ENCODE data around the gene VDR. TPM values are rescaled to one million over a fixed set of nuclear protein-coding genes. Genes with fewer than 3 reads are reported as not detected.

Gene VDR
- total and polyA plus RNA-seq, 2 experiments from 2014 or later: 3.2 to 4.9 TPM

DNA sequence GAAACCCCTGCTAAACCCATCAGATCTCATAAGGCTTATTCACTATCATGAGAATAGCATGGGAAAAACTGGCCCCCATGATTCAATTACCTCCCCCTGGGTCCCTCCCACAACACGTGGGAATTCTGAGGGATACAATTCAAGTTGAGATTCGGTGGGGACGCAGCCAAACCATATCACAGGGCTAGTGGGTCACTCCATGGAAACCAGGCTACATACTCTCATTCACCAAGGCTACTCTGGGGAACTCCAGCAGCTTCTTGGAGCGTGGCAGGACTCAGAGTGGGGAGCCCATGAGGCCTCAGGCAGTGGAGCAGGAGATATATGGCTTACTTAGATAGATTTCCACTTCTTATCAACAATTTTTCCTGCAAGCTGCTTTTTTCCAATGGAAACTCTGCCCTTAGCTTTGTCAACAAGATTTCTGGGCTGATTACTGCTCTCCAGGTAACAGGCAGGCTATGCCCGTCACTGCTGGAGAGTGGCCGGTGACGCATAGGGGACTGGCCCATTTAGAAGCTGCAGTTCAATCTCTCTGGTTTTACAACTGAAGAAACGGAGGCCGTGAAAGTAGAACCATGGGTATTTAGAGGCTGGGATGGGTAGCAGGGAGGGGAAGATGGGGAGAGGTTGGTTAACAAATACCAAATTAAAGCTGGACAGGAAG, 16.5 kb downstream of the VDR start:
- Histone ChIP-seq H3K4me1 (ENCODE audit: insufficient read depth) (peaks cover 3% of the 10 kb centered on the region), H4K20me1 (ENCODE audit: insufficient read depth, poor library complexity, severe bottlenecking) (no peaks in the 10 kb centered on the region), H3K4me3 (no peak overlapping the region), H3K9me3 (ENCODE audit: low read depth) (no peaks in the 10 kb centered on the region), H3K4me2 (no peak overlapping the region), H3K27me3 (no peaks in the 10 kb centered on the region), H3K27ac (peak overlapping the region; percentile 66), H2AFZ (no peak overlapping the region), H3K9me2 (replicated peaks; ENCODE audit: insufficient read depth) (no peaks in the 10 kb centered on the region), H3K79me2 (no peaks in the 10 kb centered on the region), H3K36me3 (replicated peaks; ENCODE audit: insufficient read depth, low read depth) (no peaks in the 10 kb centered on the region)
- peak; percentile 58 for DNase-seq (ENCODE audit: low spot score)
- TF ChIP-seq, protein P1, sequence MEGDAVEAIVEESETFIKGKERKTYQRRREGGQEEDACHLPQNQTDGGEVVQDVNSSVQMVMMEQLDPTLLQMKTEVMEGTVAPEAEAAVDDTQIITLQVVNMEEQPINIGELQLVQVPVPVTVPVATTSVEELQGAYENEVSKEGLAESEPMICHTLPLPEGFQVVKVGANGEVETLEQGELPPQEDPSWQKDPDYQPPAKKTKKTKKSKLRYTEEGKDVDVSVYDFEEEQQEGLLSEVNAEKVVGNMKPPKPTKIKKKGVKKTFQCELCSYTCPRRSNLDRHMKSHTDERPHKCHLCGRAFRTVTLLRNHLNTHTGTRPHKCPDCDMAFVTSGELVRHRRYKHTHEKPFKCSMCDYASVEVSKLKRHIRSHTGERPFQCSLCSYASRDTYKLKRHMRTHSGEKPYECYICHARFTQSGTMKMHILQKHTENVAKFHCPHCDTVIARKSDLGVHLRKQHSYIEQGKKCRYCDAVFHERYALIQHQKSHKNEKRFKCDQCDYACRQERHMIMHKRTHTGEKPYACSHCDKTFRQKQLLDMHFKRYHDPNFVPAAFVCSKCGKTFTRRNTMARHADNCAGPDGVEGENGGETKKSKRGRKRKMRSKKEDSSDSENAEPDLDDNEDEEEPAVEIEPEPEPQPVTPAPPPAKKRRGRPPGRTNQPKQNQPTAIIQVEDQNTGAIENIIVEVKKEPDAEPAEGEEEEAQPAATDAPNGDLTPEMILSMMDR (IDR thresholded peaks at IDR 0.05; ENCODE audit: poor library complexity): no peak
- TF ChIP-seq EZH2phosphoT487 (IDR thresholded peaks at IDR 0.05; ENCODE audit: low read depth, severe bottlenecking, unreplicated experiment): no peak
- no peak for TF ChIP-seq EZH2 (IDR thresholded peaks at IDR 0.05; ENCODE audit: borderline replicate concordance)
- 84% methylated on average over 9 of the region's 9 CpGs for WGBS (ENCODE audit: low lambda C conversion rate, missing lambda C conversion rate)

DNA sequence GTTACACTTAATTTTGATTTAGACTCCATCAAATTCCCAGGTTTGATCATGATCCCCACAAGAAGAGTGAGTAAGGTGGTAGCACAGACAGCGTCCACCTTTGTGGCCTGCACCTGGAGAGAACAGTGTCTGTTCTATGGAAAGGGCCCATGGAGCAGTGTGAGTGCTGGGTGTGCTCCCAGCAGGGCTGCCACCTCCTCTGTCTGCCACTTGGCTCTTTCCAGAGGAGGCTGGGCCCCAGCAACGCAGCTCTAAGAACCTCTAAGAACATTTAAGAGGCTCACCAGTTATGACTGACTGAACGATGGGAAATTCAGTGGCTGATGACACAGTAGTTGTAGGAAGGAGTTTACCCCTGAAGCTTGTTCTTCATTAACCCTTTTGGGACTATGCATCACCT, 17.3 kb downstream of the VDR start:
- Histone ChIP-seq H4K20me1 (ENCODE audit: insufficient read depth, poor library complexity, severe bottlenecking) (no peaks in the 10 kb centered on the region), H3K4me2 (no peak overlapping the region), H3K79me2 (no peaks in the 10 kb centered on the region), H3K36me3 (replicated peaks; ENCODE audit: insufficient read depth, low read depth) (no peaks in the 10 kb centered on the region), H3K27me3 (no peaks in the 10 kb centered on the region), H3K27ac (no peak overlapping the region), H3K9me2 (replicated peaks; ENCODE audit: insufficient read depth) (no peaks in the 10 kb centered on the region), H2AFZ (no peak overlapping the region), H3K4me1 (ENCODE audit: insufficient read depth) (peaks cover 3% of the 10 kb centered on the region), H3K4me3 (no peak overlapping the region), H3K9me3 (ENCODE audit: low read depth) (no peaks in the 10 kb centered on the region)
- no peak for DNase-seq (ENCODE audit: low spot score)
- TF ChIP-seq, protein P1 (IDR thresholded peaks at IDR 0.05; ENCODE audit: poor library complexity): no peak
- TF ChIP-seq EZH2 (IDR thresholded peaks at IDR 0.05; ENCODE audit: borderline replicate concordance) (no peak), EZH2phosphoT487 (IDR thresholded peaks at IDR 0.05; ENCODE audit: low read depth, severe bottlenecking, unreplicated experiment) (no peak)
- 89% methylated on average over 3 of the region's 3 CpGs for WGBS (ENCODE audit: low lambda C conversion rate, missing lambda C conversion rate)

DNA sequence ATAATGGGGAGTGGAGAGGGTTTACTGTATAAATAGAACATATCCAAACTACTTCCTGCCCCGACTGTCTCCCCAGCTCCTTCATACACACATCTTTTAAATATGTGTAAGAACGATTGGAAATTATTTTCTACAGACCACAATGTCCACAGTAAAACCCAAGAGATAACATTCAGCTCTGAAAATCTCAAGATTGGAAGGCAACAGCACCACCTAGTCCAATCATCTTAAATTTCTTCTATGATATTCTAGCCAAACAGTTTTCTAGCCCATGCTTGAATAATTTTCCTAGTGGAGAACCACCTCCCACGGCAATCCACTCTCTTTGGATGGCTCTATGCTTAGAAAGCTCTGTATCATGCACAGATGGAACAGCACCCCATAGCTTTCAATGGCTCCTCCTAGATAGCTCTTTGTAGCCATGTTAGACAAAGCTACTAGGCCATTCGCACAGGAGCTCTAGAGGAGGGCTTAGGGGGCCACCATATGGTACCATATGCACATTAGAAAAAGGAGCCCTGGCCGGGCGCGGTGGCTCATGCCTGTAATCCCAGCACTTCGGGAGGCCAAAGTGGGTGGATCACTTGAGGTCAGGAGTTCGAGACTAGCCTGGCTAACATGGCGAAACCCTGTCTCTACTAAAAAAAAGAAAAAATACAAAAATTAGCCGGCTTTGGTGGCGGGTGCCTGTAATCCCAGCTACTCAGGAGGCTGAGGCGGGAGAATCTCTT, 18.1 kb downstream of the VDR start:
- Histone ChIP-seq H3K4me3 (no peak overlapping the region), H3K27ac (no peak overlapping the region), H3K4me2 (no peak overlapping the region), H3K9me2 (replicated peaks; ENCODE audit: insufficient read depth) (no peaks in the 10 kb centered on the region), H3K27me3 (no peaks in the 10 kb centered on the region), H2AFZ (no peak overlapping the region), H4K20me1 (ENCODE audit: insufficient read depth, poor library complexity, severe bottlenecking) (no peaks in the 10 kb centered on the region), H3K36me3 (replicated peaks; ENCODE audit: insufficient read depth, low read depth) (no peaks in the 10 kb centered on the region), H3K9me3 (ENCODE audit: low read depth) (no peaks in the 10 kb centered on the region), H3K79me2 (no peaks in the 10 kb centered on the region), H3K4me1 (ENCODE audit: insufficient read depth) (peaks cover 3% of the 10 kb centered on the region)
- no peak for TF ChIP-seq EZH2phosphoT487 (IDR thresholded peaks at IDR 0.05; ENCODE audit: low read depth, severe bottlenecking, unreplicated experiment)
- TF ChIP-seq, protein P1 (IDR thresholded peaks at IDR 0.05; ENCODE audit: poor library complexity): no peak
- TF ChIP-seq EZH2 (IDR thresholded peaks at IDR 0.05; ENCODE audit: borderline replicate concordance): no peak
- 89% methylated on average over 13 of the region's 13 CpGs for WGBS (ENCODE audit: low lambda C conversion rate, missing lambda C conversion rate)
- no peak for DNase-seq (ENCODE audit: low spot score)
